Ovary (tissue), 3 donors: ENCODE data around the gene RPUSD4.

ENCODE experiments used
- EP300 ChIP-seq: sonication (generic); formaldehyde crosslinking; IDR thresholded peaks from one replicate; pipeline ENCODE4 v1.6.1; 2017; ENCODE audit warnings: antibody characterized with exemption
- POLR2A ChIP-seq: fragments of 450-650 bp; IDR thresholded peaks from one replicate; pipeline ENCODE4 v1.6.1; 2017; ENCODE audit warnings: antibody characterized with exemption, mild to moderate bottlenecking, moderate library complexity
- TF ChIP-seq, protein P1 (sequence below), 3 donors: fragments of 450-650 bp in 2 of 3; fragments of 200-600 bp in 1 of 3; IDR thresholded peaks; one replicate each; pipeline versions ENCODE4 v1.5.1 to v1.8.0; 2016 to 2022; ENCODE audit warnings: antibody characterized with exemption in 3 of 3, mild to moderate bottlenecking in 1 of 3
- donor health status: DM: no; HTN: no; CAD: no.

DNA sequence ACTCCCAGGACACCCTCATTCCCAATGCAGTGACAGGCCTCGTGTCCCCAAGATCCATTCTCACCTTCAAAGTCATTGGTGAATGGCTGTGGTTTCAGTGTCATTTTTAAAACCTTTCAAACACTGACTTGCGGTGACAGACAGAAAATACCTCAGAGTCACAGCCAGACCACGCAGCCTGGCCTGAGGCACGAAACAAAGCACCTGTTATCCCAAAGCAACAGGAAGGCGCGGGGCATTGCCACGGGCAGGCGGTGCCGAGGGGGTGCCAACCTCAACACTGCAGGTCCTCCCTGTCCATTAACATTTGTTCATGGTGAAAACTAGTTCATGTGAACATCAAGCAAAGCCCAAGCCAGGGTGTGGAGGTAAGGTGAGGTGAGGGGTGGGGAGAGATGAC is 38.2 kb downstream of the RPUSD4 start:
- TF ChIP-seq POLR2A, result no peak
- no peak for TF ChIP-seq EP300
- TF ChIP-seq, protein P1, sequence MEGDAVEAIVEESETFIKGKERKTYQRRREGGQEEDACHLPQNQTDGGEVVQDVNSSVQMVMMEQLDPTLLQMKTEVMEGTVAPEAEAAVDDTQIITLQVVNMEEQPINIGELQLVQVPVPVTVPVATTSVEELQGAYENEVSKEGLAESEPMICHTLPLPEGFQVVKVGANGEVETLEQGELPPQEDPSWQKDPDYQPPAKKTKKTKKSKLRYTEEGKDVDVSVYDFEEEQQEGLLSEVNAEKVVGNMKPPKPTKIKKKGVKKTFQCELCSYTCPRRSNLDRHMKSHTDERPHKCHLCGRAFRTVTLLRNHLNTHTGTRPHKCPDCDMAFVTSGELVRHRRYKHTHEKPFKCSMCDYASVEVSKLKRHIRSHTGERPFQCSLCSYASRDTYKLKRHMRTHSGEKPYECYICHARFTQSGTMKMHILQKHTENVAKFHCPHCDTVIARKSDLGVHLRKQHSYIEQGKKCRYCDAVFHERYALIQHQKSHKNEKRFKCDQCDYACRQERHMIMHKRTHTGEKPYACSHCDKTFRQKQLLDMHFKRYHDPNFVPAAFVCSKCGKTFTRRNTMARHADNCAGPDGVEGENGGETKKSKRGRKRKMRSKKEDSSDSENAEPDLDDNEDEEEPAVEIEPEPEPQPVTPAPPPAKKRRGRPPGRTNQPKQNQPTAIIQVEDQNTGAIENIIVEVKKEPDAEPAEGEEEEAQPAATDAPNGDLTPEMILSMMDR (IDR thresholded peaks at IDR 0.05), result no peak
